Central memory CD4-positive, alpha-beta T cell (primary cell): ENCODE data around the gene RILPL2.
"Not testable (repeated sequence)": the region's sequence is repeated elsewhere in the genome, so short reads cannot be mapped to it uniquely, and the experiment has no call there.

Experiments used
- DNase-seq: peaks from one replicate; pipeline ENCODE4 v3.0.0; 2022

Gene RILPL2

DNA sequence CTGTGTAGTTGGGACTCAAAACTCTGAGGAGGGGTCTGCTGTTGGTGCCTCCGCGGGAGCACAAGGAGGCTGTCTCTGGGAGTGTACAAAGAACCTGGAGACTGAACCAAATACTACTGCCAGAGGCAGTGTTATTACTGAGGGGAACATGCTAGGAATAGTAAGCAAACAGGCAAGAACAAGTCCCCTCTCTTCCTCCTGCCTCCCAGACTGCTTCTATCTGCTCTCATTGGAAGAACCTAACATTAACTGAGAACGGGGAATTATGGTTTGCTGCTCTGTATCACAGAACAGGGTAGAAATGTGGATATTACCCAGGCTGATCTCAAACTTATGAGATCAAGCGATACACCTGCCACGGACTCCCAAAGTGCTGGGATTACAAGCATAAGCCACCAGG, 57.1 kb downstream of the RILPL2 start:
- no peak for DNase-seq

DNA sequence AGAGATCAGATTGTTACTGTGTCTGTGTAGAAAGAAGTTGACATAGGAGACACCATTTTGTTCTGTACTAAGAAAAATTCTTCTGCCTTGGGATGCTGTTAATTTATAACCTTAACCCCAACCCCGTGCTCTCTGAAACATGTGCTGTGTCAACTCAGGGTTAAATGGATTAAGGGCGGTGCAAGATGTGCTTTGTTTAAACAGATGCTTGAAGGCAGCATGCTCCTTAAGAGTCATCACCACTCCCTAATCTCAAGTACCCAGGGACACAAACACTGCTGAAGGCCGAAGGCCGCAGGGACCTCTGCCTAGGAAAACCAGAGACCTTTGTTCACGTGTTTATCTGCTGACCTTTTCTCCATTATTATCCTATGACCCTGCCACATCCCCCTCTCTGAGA, 64.1 kb downstream of the RILPL2 start:
- DNase-seq: not testable (repeated sequence)

DNA sequence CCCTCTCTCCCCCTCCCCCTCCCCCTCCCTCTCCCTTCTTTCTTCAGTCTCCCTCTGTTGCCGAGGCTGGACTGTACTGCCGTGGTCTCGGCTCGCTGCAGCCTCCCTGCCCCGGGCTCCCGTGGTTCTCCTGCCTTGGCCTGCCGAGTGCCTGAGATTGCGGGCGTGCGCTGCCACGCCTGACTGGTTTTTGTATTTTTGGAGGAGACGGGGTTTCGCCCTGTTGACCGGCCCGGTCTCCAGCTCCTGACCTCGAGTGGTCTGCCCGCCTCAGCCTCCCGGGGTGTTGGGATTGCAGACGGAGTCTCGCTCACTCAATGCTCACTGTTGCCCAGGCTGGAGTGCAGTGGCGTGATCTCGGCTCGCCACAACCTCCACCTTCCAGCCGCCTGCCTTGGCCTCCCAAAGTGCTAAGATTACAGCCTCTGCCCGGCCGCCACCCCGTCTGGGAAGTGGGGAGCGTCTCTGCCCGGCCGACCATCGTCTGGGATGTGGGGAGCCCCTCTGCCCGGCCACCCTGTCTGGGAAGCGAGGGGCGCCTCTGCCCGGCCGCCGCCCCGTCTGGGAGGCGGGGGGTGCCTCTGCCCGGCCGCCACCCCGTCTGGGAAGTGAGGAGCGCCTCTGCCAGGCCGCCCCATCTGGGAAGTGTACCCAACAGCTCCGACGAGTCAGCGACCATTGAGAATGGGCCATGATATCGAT, 64.7 kb downstream of the RILPL2 start:
- DNase-seq: not testable (repeated sequence)

DNA sequence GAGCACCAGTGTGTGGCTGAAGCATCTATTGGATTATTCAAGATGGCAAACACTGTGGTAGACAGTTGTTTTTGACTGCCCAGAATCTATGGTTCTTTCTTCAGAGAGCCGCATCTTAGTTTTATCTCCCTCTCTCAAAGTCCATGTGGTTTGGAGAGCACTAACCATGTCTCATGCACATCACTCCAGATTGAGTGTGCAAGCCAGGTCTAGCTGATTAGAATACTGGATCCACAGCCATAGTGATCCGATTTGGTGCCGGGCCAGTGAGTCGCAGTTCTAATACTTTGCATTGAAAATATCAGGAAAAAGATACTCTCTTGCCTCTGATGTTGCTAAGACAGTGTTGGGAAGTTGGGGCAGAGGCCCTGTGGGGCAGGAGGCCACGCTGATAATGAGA, 67.3 kb downstream of the RILPL2 start:
- no peak for DNase-seq

DNA sequence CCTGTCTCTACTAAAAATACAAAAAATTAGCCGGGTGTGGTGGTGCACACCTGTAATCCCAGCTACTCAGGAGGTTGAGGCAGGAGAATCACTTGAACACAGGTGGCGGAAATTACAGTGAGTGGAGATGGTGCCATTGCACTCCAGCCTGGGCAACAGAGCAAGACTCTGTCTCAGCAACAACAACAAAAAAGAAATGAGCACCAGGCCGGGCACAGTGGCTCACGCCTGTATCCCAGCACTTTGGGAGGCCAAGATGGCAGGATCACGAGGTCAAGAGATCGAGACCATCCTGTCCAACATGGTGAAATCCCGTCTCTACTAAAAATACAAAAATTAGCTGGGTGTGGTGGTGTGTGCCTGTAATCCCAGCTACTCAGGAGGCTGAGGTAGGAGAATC, 68.1 kb downstream of the RILPL2 start:
- DNase-seq: not testable (repeated sequence)

DNA sequence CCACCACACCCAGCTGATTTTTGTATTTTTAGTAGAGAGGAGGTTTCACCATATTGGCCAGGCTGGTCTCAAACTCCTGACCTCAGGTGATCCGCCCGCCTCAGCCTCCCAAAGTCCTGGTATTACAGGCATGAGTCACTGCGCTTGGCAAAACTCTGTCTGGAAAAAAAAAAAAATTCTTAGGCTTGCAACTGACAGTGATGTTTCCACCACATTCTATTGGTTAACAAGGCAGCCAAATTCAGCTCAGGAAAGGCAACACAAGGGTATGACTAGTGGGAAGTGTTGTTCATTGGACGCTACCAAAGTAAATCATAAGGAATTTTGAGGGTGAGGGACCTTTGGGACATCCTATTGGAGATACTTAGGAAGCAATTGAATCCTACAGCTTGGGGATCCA, 69.0 kb downstream of the RILPL2 start:
- no peak for DNase-seq
